Measurements from ENCODE around the gene FUT6.

DNA sequence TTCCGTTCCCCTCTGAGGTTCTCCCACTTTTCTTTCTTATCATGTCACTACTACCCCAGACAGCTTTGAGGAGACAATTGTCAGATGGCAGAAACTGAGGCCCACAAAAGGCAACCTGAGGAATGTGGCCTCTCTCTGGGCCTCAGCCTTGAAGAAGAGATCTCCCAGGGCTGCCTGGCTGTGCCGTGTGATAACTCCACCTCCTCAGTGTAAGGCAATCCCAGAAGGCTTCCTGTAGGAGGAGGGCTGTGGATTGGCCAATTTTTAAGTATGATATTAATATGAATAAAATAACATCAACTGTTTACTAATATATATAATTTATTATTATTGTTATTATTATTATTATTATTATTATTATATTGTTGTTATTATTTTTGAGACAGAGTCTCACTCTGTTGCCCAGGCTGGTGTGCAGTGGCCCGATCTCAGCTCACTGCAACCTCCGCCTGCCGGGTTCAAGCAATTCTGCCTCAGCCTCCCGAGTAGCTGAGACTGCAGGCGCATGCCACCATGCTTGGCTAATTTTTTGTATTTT, 44.1 kb downstream of the FUT6 start:
- TF ChIP-seq, protein P1, sequence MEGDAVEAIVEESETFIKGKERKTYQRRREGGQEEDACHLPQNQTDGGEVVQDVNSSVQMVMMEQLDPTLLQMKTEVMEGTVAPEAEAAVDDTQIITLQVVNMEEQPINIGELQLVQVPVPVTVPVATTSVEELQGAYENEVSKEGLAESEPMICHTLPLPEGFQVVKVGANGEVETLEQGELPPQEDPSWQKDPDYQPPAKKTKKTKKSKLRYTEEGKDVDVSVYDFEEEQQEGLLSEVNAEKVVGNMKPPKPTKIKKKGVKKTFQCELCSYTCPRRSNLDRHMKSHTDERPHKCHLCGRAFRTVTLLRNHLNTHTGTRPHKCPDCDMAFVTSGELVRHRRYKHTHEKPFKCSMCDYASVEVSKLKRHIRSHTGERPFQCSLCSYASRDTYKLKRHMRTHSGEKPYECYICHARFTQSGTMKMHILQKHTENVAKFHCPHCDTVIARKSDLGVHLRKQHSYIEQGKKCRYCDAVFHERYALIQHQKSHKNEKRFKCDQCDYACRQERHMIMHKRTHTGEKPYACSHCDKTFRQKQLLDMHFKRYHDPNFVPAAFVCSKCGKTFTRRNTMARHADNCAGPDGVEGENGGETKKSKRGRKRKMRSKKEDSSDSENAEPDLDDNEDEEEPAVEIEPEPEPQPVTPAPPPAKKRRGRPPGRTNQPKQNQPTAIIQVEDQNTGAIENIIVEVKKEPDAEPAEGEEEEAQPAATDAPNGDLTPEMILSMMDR (IDR thresholded peaks at IDR 0.05), result no peak
- TF ChIP-seq POLR2A (IDR thresholded peaks at IDR 0.05), result no peak

All from thyroid gland (tissue), 4 donors.